Measurements from ENCODE around the gene FRS2.
"Not testable (repeated sequence)": the region's sequence is repeated elsewhere in the genome, so short reads cannot be mapped to it uniquely, and the experiment has no call there.

Gene FRS2

GRCh38 chr12:69588527-69588926 lies 118.3 kb downstream of the FRS2 start:
- DNase-seq: no peak

- DNase-seq: no peak
These were observed 118.9 kb downstream of the FRS2 start for GRCh38 chr12:69589082-69589481.

- no peak for DNase-seq
These were observed 125.5 kb downstream of the FRS2 start for GRCh38 chr12:69595689-69596088.

GRCh38 chr12:69598174-69598753 lies 128.1 kb downstream of the FRS2 start:
- no peak for DNase-seq

- DNase-seq: no peak
These were observed 130.6 kb downstream of the FRS2 start for GRCh38 chr12:69600804-69601203.

- DNase-seq: no peak
These were observed 131.9 kb downstream of the FRS2 start for GRCh38 chr12:69601962-69602685.

- no peak for DNase-seq
These were observed 132.8 kb downstream of the FRS2 start for GRCh38 chr12:69602954-69603353.

- DNase-seq: not testable (repeated sequence)
These were observed 133.4 kb downstream of the FRS2 start for GRCh38 chr12:69603556-69603955.

- not testable (repeated sequence) for DNase-seq
These were observed 134.1 kb downstream of the FRS2 start for GRCh38 chr12:69604275-69604674.

GRCh38 chr12:69608114-69608513 lies 137.9 kb downstream of the FRS2 start:
- DNase-seq: no peak

GRCh38 chr12:69610126-69610525 lies 139.9 kb downstream of the FRS2 start:
- DNase-seq: no peak

- DNase-seq: no peak
These were observed 140.5 kb downstream of the FRS2 start, which contains the start of gene LRRC10 for GRCh38 chr12:69610729-69611128. TSS of gene LRRC10 (minus strand) at chr12:69610907. CDS start at chr12:69610838, 69 bp downstream.

GRCh38 chr12:69613351-69613750 lies 143.2 kb downstream of the FRS2 start:
- DNase-seq: no peak

GRCh38 chr12:69616025-69616424 lies 145.8 kb downstream of the FRS2 start:
- DNase-seq: no peak

- DNase-seq: no peak
These were observed 148.9 kb downstream of the FRS2 start for GRCh38 chr12:69619050-69619449.

GRCh38 chr12:69620077-69620476 lies 149.9 kb downstream of the FRS2 start:
- no peak for DNase-seq

- DNase-seq: no peak
These were observed 150.7 kb downstream of the FRS2 start for GRCh38 chr12:69620921-69621320.

GRCh38 chr12:69621551-69621950 lies 151.4 kb downstream of the FRS2 start:
- DNase-seq: no peak

- DNase-seq: no peak
These were observed 153.8 kb downstream of the FRS2 start for GRCh38 chr12:69623970-69624369.

GRCh38 chr12:69627501-69627900 lies 157.3 kb downstream of the FRS2 start:
- DNase-seq: no peak
